Nucleus accumbens (tissue), 56 donors: ENCODE measurements around the gene PSMC3.

Source experiments
- DNase-seq, 56 donors: peaks; one replicate each; lab custom pipeline; 2025; lab: John Stamatoyannopoulos, UW

PSMC3 gene

GRCh38 chr11:47379317-47379716 lies 46.9 kb downstream of the PSMC3 start:
- no peak for DNase-seq

GRCh38 chr11:47378836-47379170 lies 47.4 kb downstream of the PSMC3 start:
- DNase-seq: no peak

- DNase-seq: peak in 8 of 56 donors; percentile 13 to 47 (median 26)
These were observed 48.0 kb downstream of the PSMC3 start, which contains the start of gene SPI1 for GRCh38 chr11:47378010-47378835. Gene SPI1 (minus strand): TSS chr11:47378547. CDS start chr11:47378353, 194 bp downstream.

GRCh38 chr11:47377571-47378009 lies 48.6 kb downstream of the PSMC3 start:
- no peak for DNase-seq

- peak in 3 of 56 donors; percentile 26 to 47 (median 33) for DNase-seq
These were observed 49.5 kb downstream of the PSMC3 start for GRCh38 chr11:47376525-47377371.

- DNase-seq: no peak
These were observed 50.1 kb downstream of the PSMC3 start for GRCh38 chr11:47376107-47376524.

- DNase-seq: no peak
These were observed 50.6 kb downstream of the PSMC3 start for GRCh38 chr11:47375546-47376085.

- DNase-seq: no peak
These were observed 51.2 kb downstream of the PSMC3 start for GRCh38 chr11:47375020-47375419.

- no peak for DNase-seq
These were observed 51.6 kb downstream of the PSMC3 start for GRCh38 chr11:47374720-47375019.

- DNase-seq: peak in 50 of 56 donors; percentile 14 to 87 (median 52)
These were observed 52.1 kb downstream of the PSMC3 start for GRCh38 chr11:47373876-47374719.

GRCh38 chr11:47372422-47372821 lies 53.8 kb downstream of the PSMC3 start:
- DNase-seq: no peak

- DNase-seq: no peak
These were observed 56.6 kb downstream of the PSMC3 start for GRCh38 chr11:47369676-47370075.
